ENCODE measurements around the gene KCNA1.

- TF ChIP-seq EZH2 (IDR thresholded peaks at IDR 0.05) (no peak), CTCF (IDR thresholded peaks at IDR 0.05) (no peak), EZH2phosphoT487 (IDR thresholded peaks at IDR 0.05) (no peak)
These were observed 17.3 kb upstream of the KCNA1 start for GRCh38 chr12:4892418-4892817.
